Measurements from ENCODE around the gene REST. TPM values are rescaled to one million over a fixed set of nuclear protein-coding genes. Genes with fewer than 3 reads are reported as not detected.
A peak's percentile ranks its signal among the peaks of the same experiment; 100 is the strongest.

Gene REST
- polyA plus RNA-seq (2013) = 33.4 and 34.4 TPM in 2 replicates

- peaks cover 13% of the 10 kb centered on the region for H3K79me2 ChIP-seq (ENCODE audit: control insufficient read depth, insufficient read depth, low read length, poor library complexity)
- peak within 1 kb of the TSS; percentile 98 for H2BK120ac ChIP-seq (ENCODE audit: insufficient read depth, low read length, poor library complexity)
- peak within 1 kb of the TSS; percentile 98 for H3K4ac ChIP-seq (ENCODE audit: low read depth, low read length)
- peak within 1 kb of the TSS; percentile 97 for H3K14ac ChIP-seq (ENCODE audit: low read length)
- H4K8ac ChIP-seq (ENCODE audit: low read depth, low read length) = peak within 1 kb of the TSS; percentile 91
- peaks cover 7 to 9% of the 10 kb centered on the region in 2 experiments for H3K4me1 ChIP-seq (ENCODE audit: control insufficient read depth in 1 of 2, insufficient read depth in 2 of 2, low read length in 2 of 2)
- peak; percentile 49 to 89 for DNase-seq
- H3K36me3 ChIP-seq (ENCODE audit: control insufficient read depth in 1 of 2, insufficient read depth in 2 of 2, low read length in 2 of 2) = peaks cover 3 to 4% of the 10 kb centered on the region in 2 experiments
- H2AFZ ChIP-seq (ENCODE audit: insufficient read depth, low read length, poor library complexity) = peak within 1 kb of the TSS; percentile 79
- peak within 1 kb of the TSS; percentile 65 for H4K12ac ChIP-seq (ENCODE audit: low read depth, low read length)
- H3K4me2 ChIP-seq (ENCODE audit: low read length) = peak within 1 kb of the TSS; percentile 58
- H3K9ac ChIP-seq (ENCODE audit: low read length) = peak within 1 kb of the TSS; percentile 86
- no peaks in the 10 kb centered on the region for H3K9me3 ChIP-seq (ENCODE audit: insufficient read depth, low read depth, low read length)
- peak within 1 kb of the TSS; percentile 99 for H3K18ac ChIP-seq (ENCODE audit: low read length)
- H3K27me3 ChIP-seq (ENCODE audit: insufficient read depth, low read length) = no peaks in the 10 kb centered on the region
- H2BK5ac ChIP-seq (ENCODE audit: low read depth, low read length, poor library complexity) = peak within 1 kb of the TSS; percentile 99
- peaks cover 15% of the 10 kb centered on the region for H3K79me1 ChIP-seq (ENCODE audit: low read length)
- peak within 1 kb of the TSS; percentile 85 for H3K4me3 ChIP-seq (ENCODE audit: low read depth, low read length)
- H3K23ac ChIP-seq (ENCODE audit: low read length) = no peak within 1 kb of the TSS
- peak within 1 kb of the TSS; percentile 99 for H3K27ac ChIP-seq (ENCODE audit: low read depth, low read length)
- WGBS (ENCODE audit: extremely low coverage, insufficient coverage, insufficient read length) = no CpG with 5 or more reads among the region's 74 CpGs
- H4K91ac ChIP-seq (ENCODE audit: low read depth, low read length) = peak within 1 kb of the TSS; percentile 96
- peak within 1 kb of the TSS; percentile 62 for H2AK5ac ChIP-seq (ENCODE audit: low read length)
- H2BK12ac ChIP-seq (ENCODE audit: low read length) = no peak within 1 kb of the TSS
These were observed at the start of gene REST for GRCh38 chr4:56907489-56908205. REST (plus strand) TSS chr4:56907900; CDS start chr4:56910639, 2,739 bp downstream.

GRCh38 chr4:56859841-56860240, 47.9 kb upstream of the REST start:
- H2BK5ac ChIP-seq (ENCODE audit: low read depth, low read length, poor library complexity) = no peak overlapping the region

GRCh38 chr4:56860781-56861180, 46.9 kb upstream of the REST start:
- Histone ChIP-seq H2AFZ (ENCODE audit: insufficient read depth, low read length, poor library complexity) (no peak overlapping the region), H3K36me3 (ENCODE audit: control insufficient read depth in 1 of 2, insufficient read depth in 2 of 2, low read length in 2 of 2) (no peaks in the 10 kb centered on the region), H2BK120ac (ENCODE audit: insufficient read depth, low read length, poor library complexity) (no peak overlapping the region), H3K79me1 (ENCODE audit: low read length) (no peaks in the 10 kb centered on the region), H3K4me2 (ENCODE audit: low read length) (no peak overlapping the region), H4K12ac (ENCODE audit: low read depth, low read length) (no peak overlapping the region), H3K14ac (ENCODE audit: low read length) (no peak overlapping the region), H3K9ac (ENCODE audit: low read length) (no peak overlapping the region), H4K8ac (ENCODE audit: low read depth, low read length) (no peak overlapping the region), H2BK5ac (ENCODE audit: low read depth, low read length, poor library complexity) (no peak overlapping the region), H3K4me3 (ENCODE audit: low read depth, low read length) (no peak overlapping the region), H3K18ac (ENCODE audit: low read length) (no peak overlapping the region), H2BK12ac (ENCODE audit: low read length) (no peak overlapping the region), H3K9me3 (ENCODE audit: insufficient read depth, low read depth, low read length) (peaks cover 2% of the 10 kb centered on the region), H3K23ac (ENCODE audit: low read length) (no peak overlapping the region), H3K27me3 (ENCODE audit: insufficient read depth, low read length) (no peaks in the 10 kb centered on the region), H3K79me2 (ENCODE audit: control insufficient read depth, insufficient read depth, low read length, poor library complexity) (no peaks in the 10 kb centered on the region), H3K27ac (ENCODE audit: low read depth, low read length) (no peak overlapping the region), H4K91ac (ENCODE audit: low read depth, low read length) (no peak overlapping the region), H3K4me1 (ENCODE audit: control insufficient read depth in 1 of 2, insufficient read depth in 2 of 2, low read length in 2 of 2) (no peaks in the 10 kb centered on the region), H3K4ac (ENCODE audit: low read depth, low read length) (no peak overlapping the region), H2AK5ac (ENCODE audit: low read length) (no peak overlapping the region)
- no CpG with 5 or more reads among the region's 3 CpGs for WGBS (ENCODE audit: extremely low coverage, insufficient coverage, insufficient read length)
- DNase-seq = no peak

More at GRCh38 chr4:56859841-56860240, 47.9 kb upstream of the REST start:
- Histone ChIP-seq H4K12ac (ENCODE audit: low read depth, low read length) (no peak overlapping the region), H3K23ac (ENCODE audit: low read length) (no peak overlapping the region), H3K4ac (ENCODE audit: low read depth, low read length) (no peak overlapping the region), H3K27ac (ENCODE audit: low read depth, low read length) (no peak overlapping the region), H3K4me1 (ENCODE audit: control insufficient read depth in 1 of 2, insufficient read depth in 2 of 2, low read length in 2 of 2) (no peaks in the 10 kb centered on the region), H4K8ac (ENCODE audit: low read depth, low read length) (no peak overlapping the region), H3K36me3 (ENCODE audit: control insufficient read depth in 1 of 2, insufficient read depth in 2 of 2, low read length in 2 of 2) (no peaks in the 10 kb centered on the region), H3K79me2 (ENCODE audit: control insufficient read depth, insufficient read depth, low read length, poor library complexity) (no peaks in the 10 kb centered on the region), H3K79me1 (ENCODE audit: low read length) (no peaks in the 10 kb centered on the region), H2AK5ac (ENCODE audit: low read length) (no peak overlapping the region), H3K9ac (ENCODE audit: low read length) (no peak overlapping the region), H2BK120ac (ENCODE audit: insufficient read depth, low read length, poor library complexity) (no peak overlapping the region), H3K18ac (ENCODE audit: low read length) (no peak overlapping the region), H3K9me3 (ENCODE audit: insufficient read depth, low read depth, low read length) (no peaks in the 10 kb centered on the region), H3K14ac (ENCODE audit: low read length) (no peak overlapping the region), H3K4me3 (ENCODE audit: low read depth, low read length) (no peak overlapping the region), H3K4me2 (ENCODE audit: low read length) (no peak overlapping the region), H2BK12ac (ENCODE audit: low read length) (no peak overlapping the region), H3K27me3 (ENCODE audit: insufficient read depth, low read length) (no peaks in the 10 kb centered on the region), H4K91ac (ENCODE audit: low read depth, low read length) (no peak overlapping the region), H2AFZ (ENCODE audit: insufficient read depth, low read length, poor library complexity) (no peak overlapping the region)
- no CpG with 5 or more reads among the region's 5 CpGs for WGBS (ENCODE audit: extremely low coverage, insufficient coverage, insufficient read length)
- DNase-seq = no peak

- no peaks in the 10 kb centered on the region for H3K79me1 ChIP-seq (ENCODE audit: low read length)
- H3K18ac ChIP-seq (ENCODE audit: low read length) = no peak overlapping the region
- no peaks in the 10 kb centered on the region for H3K27me3 ChIP-seq (ENCODE audit: insufficient read depth, low read length)
These were observed 46.3 kb upstream of the REST start for GRCh38 chr4:56861360-56861759.

More at GRCh38 chr4:56861360-56861759, 46.3 kb upstream of the REST start:
- H3K4me3 ChIP-seq (ENCODE audit: low read depth, low read length) = no peak overlapping the region
- H3K4me2 ChIP-seq (ENCODE audit: low read length) = no peak overlapping the region
- H3K4ac ChIP-seq (ENCODE audit: low read depth, low read length) = no peak overlapping the region
- H3K14ac ChIP-seq (ENCODE audit: low read length) = no peak overlapping the region
- no peak overlapping the region for H4K8ac ChIP-seq (ENCODE audit: low read depth, low read length)
- no peak overlapping the region for H4K12ac ChIP-seq (ENCODE audit: low read depth, low read length)
- DNase-seq = peak in 1 of 2 donors; percentile 25
- whole genome bisulfite sequencing (ENCODE audit: extremely low coverage, insufficient coverage, insufficient read length) = no CpG with 5 or more reads among the region's 1 CpG
- no peak overlapping the region for H2AFZ ChIP-seq (ENCODE audit: insufficient read depth, low read length, poor library complexity)
- no peaks in the 10 kb centered on the region for H3K79me2 ChIP-seq (ENCODE audit: control insufficient read depth, insufficient read depth, low read length, poor library complexity)
- H2BK12ac ChIP-seq (ENCODE audit: low read length) = no peak overlapping the region
- no peaks in the 10 kb centered on the region for H3K36me3 ChIP-seq (ENCODE audit: control insufficient read depth in 1 of 2, insufficient read depth in 2 of 2, low read length in 2 of 2)
- H3K23ac ChIP-seq (ENCODE audit: low read length) = no peak overlapping the region
- no peak overlapping the region for H4K91ac ChIP-seq (ENCODE audit: low read depth, low read length)
- no peak overlapping the region for H2BK120ac ChIP-seq (ENCODE audit: insufficient read depth, low read length, poor library complexity)
- no peaks in the 10 kb centered on the region for H3K4me1 ChIP-seq (ENCODE audit: control insufficient read depth in 1 of 2, insufficient read depth in 2 of 2, low read length in 2 of 2)
- H3K27ac ChIP-seq (ENCODE audit: low read depth, low read length) = no peak overlapping the region
- no peak overlapping the region for H3K9ac ChIP-seq (ENCODE audit: low read length)
- peaks cover 2% of the 10 kb centered on the region for H3K9me3 ChIP-seq (ENCODE audit: insufficient read depth, low read depth, low read length)
- no peak overlapping the region for H2BK5ac ChIP-seq (ENCODE audit: low read depth, low read length, poor library complexity)
- no peak overlapping the region for H2AK5ac ChIP-seq (ENCODE audit: low read length)

All from trophoblast cell (in vitro differentiated cells and primary cell).